ENCODE results near the gene THPO.

GRCh38 chr3:184354754-184355153 lies 23.3 kb downstream of the THPO start:
- TF ChIP-seq, protein P1, sequence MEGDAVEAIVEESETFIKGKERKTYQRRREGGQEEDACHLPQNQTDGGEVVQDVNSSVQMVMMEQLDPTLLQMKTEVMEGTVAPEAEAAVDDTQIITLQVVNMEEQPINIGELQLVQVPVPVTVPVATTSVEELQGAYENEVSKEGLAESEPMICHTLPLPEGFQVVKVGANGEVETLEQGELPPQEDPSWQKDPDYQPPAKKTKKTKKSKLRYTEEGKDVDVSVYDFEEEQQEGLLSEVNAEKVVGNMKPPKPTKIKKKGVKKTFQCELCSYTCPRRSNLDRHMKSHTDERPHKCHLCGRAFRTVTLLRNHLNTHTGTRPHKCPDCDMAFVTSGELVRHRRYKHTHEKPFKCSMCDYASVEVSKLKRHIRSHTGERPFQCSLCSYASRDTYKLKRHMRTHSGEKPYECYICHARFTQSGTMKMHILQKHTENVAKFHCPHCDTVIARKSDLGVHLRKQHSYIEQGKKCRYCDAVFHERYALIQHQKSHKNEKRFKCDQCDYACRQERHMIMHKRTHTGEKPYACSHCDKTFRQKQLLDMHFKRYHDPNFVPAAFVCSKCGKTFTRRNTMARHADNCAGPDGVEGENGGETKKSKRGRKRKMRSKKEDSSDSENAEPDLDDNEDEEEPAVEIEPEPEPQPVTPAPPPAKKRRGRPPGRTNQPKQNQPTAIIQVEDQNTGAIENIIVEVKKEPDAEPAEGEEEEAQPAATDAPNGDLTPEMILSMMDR (IDR thresholded peaks at IDR 0.05), result no peak
- no peak for TF ChIP-seq EZH2 (IDR thresholded peaks at IDR 0.05; ENCODE audit: borderline replicate concordance, insufficient read depth, low read depth, low read length, poor library complexity, severe bottlenecking)
